ENCODE measurements around the gene RNF166.

Gene RNF166

DNA sequence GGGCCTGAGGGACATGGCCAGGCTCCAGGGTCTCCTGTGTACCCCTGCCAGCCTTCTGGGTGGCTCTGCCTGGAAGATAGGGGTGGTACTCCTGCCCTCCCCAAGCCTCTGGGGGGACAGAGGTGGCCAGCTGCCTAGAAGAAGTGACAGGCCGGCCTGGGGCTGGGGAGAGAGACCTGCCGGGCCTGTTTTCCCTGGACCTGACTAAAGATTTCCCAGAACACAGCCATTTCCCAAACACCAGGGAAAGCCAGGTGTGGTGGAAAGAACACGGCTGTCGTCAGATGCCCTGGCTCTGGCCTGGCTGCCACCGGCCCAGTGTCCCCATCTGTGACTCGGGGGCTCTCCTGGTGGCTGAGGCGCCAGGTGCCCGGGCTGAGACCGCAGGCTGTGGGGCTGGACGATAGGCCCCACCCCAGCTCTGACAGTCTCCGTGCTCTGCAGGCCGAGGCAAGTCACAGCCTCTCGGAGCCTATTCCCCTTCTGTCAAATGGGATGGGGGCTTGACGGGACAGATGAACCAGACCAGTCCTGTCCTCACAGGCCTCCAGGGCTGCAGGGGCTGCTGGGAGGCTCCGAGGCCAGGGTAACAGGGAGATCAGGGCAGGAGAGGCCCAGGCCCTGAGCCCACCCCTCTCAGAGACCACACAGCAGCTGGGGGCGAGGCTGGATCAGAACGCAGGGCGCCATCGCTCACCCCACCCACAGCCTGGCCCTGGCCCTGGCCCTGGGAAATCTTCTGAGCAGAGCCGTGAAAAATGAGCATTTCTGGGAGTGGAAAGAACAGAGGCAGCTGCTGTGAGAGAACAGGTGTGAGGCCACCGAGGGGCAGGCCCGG is 33.1 kb upstream of the RNF166 start:
- DNase-seq = no peak

DNA sequence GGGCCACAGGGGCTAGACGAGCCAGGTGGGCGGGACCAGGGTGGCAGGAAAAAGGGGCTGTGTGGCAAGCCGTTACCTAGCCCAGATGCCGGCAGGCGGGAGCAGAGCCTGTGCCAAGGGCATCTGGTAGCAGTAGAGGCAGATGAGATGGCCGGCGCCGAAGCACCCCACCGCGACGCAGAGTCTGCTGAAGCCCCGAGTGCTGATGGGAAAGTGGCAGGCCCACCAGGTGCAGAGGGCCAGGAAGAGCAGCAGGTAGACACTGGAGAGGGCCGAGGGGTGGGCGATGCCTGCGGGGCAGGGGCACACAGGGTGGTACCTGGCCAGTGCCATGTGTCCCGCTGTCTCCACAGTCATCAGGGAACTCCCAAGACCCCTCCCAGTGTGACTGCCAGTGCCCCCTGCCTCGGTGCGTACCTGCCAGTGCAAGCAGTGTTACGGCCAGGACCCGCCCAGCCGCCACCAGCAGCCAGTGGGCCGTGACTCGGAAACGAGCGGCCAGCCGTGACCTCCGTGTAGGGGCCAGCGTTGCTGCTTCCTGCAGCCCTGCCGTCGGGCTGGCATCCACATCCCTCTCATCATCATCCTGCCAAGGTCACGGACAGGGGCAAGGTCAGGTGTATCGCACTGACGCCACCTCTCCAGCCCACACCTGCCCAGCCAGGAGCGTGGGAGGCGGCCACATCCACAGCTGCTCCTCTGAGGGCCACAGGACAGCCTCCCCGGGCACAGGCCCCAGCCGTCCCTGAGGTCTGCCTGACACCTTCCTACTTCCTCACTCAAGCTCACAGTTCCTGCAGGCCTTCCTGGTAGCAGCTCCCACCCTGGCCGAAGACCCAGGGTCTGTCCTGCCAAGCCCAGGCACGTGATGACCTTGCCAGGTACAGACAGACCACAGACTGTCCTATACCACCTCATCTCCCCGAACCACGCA is 32.2 kb upstream of the RNF166 start:
- DNase-seq = no peak

DNA sequence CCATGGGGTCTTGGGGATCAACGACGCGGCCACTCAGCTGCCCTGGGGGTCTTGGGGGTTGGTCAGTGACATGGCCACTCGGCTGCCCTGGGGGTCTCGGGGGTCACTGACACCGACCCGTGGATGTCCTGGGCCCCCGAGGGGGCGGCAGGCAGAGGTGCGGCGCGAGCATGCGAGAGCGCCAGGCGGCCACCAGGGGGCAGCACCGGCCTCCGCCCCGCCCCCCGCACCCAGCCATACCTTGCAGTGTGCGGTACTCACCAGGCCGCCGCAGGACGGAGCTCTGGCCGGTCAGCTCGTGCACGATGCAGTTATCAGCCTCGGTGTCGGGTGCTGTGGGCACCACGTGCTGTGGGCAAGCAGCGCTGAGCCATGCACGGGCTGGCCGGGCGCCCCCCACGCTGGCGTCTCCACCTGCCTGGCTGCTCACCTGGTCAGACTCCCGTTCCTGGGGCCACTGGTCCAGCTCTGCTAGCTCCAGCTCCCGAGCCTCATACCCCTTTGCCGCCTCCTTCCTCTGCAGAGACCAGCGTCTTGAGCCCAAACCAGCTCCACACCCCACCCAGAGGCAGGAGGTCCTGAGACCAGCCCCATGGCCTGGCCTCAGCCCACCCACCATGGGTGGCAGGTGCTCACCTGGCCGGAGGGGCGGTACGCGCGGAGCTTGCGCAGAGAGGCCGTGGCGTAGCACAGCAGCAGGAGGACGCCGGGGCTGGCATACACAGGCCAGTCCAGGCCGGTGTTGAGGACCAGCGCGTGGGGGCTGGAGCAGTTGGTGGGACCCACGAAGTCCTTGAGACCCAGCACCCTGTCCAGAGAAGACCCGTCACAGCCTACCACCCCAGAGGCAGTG is 31.3 kb upstream of the RNF166 start:
- peak; percentile 16 for DNase-seq

DNA sequence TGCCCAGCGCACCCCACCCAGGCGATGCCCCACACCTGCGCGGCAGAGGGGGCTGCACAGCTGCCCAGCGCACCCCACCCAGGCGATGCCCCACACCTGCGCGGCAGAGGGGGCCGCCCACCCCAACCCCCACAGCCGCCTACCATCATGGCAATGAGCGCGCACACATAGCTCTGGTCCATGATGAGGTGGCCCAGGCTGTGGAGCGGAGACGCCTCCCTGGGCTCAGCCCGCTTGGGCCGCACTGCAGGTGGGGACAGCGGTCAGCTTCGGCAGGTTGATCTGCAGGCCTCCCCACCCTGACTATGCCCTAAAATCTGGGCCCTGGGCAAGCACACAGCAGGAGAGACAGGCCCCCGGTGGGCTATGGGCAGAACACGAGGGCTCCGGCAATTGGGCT is 30.3 kb upstream of the RNF166 start:
- no peak for DNase-seq

DNA sequence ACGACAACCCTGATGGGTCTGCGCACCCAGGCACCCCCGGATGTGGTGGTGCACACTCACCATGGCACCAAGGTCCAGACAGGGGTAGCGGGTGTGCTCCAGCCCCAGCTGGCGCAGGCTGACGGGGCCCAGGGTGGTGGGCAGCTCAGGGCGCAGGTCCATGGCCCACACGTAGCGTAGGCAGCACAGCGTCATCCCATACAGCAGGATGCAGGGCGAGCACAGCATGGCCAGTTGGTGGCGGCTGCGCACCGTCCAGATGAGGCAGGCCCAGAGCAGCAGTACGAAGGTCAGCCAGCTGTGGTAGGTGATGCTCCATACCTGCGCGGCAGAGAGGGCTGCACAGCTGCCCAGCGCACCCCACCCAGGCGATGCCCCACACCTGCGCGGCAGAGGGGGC is 29.9 kb upstream of the RNF166 start:
- DNase-seq = no peak

DNA sequence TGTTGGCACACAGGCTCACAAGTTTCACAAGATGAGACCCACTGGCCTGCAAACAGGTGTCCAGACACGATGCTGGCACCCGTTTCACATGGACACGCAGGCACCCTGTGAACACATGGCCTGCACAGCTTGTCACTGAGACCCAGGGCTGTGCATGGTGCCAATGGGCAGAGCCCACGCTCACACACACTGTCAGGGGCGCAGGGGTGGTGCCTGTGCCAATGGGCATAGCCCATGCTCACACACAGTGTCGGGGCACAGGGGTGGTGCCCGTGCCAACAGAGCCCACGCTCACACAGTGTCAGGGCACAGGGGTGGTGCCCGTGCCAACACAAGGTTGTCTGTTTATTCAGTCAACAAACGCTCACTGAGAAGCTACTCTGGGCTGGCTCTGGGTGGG is 29.4 kb upstream of the RNF166 start:
- DNase-seq = no peak

DNA sequence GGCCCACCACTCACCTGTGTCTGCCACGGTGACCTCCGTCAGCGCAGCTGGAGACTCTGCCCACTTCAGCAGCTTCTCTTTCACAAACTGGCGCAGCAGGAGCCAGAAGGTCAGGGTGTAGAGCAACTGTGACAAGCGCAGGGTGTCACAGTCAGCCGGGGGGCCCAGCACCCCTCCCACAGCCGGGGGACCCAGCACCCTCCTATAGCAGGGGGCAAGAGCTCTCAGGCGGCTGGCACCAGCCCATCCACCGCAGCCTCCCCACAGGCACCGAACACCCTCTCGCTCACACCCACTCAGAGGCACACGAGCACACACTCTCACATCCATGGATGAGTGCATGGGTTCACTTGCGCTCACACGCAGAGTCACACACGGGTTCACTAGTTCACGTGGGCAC is 28.9 kb upstream of the RNF166 start:
- no peak for DNase-seq

DNA sequence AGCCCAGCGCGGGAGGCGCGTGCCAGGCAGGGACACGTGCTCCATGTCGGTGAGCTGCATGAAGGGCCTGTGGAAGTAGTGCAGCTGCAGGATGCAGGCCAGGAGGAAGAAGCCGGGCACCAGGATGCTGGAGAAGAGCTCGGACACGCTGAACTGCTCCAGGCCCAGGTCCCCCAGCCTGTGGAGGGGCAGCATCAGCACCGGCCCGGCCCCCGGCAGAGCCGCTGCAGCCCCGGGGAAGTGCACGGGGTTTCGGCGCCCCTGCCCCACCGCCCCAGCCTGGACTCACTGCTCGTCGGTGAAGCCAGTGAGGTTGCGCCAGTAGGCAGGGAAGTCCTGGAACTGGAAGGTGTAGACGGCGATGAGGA is 28.1 kb upstream of the RNF166 start:
- no peak for DNase-seq

DNA sequence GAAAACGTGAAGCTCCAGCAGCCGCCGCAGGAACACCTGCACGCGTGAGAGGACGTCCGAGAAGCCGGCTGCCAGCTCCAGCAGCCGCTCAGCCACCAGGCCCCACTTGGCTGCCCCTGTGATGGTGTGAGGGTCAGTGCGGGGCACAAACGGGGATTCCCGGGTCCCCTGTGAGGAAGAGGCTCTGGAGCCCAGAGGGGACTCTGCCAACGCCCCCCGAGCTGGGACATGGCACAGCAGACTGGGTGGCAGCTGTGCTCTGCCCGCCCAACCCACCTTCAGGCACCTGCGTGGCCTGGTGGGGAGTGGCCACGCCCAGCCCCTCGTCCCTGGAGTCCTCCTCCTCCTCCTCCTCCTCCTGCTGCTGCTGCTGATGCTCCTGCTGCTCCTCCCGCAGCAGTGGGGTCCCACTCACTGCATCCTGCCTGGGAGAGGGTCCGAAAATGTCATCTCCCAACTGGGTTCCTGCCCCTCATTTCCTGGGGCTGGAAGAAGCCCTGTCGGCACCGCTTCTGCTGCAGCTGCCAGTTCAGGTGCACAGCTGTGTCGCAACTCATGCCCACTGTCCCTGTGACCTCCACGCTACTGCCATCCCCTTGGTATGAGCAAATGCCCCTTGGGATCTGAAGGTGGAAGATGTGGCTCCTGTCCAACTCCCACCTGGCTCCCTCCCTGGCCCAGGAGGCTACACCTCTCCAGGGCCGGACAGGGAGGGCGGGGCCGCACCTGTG is 27.6 kb upstream of the RNF166 start:
- no peak for DNase-seq

DNA sequence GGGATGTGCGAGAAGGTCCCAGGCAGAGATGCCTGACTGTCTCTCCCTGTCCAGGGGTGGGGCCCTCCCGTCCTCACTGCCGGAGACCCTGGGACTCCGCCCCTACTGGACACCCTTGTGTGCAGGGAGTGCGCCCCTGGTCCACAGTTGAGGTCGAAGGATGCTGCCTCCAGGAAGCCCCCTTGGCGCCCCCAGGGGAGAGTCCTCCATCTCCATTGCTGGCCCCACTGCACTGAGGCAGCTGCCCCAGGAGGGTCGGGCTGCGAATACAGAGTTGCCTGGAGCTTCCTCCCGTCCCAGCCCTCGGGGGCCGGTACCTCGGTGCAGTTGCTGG is 26.7 kb upstream of the RNF166 start:
- no peak for DNase-seq

DNA sequence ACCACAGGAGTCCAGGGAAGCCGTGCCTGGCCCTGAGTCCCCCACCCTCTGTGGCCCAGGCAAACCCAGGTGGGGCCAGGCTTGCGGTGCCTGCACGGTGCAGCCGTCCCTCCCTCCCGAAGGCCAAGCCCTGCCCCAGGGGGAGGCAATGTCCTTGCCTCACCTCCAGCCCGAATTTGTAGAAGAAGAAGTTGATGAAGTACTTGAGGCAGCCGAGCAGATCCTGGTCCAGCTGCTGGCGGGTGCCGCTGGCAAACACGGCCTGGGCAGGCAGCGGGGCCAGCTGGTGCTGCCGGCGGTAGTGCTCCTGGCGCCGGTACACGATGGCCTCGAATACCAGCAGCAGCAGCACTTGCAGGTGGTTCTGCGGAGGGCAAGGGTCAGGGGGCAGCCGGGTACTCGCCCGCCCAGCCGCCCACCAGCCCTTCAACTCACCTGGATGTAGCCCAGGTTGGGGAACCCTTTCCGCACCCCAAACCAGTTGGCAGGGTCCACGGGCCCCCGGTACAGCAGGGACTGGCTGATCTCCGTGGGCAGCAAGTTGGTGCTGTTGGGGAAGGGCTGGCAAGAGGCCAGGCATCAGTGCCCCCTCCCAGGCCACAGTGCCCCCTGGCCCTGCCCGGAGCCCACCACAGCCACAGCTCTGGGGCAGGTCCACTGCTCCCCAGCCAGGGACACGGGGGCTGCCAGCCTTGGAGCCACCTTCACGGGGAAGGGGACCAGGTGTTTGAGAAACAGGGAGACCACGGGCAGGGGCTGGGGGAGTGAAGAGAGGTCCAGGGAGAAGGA is 26.2 kb upstream of the RNF166 start:
- peak; percentile 36 for DNase-seq

DNA sequence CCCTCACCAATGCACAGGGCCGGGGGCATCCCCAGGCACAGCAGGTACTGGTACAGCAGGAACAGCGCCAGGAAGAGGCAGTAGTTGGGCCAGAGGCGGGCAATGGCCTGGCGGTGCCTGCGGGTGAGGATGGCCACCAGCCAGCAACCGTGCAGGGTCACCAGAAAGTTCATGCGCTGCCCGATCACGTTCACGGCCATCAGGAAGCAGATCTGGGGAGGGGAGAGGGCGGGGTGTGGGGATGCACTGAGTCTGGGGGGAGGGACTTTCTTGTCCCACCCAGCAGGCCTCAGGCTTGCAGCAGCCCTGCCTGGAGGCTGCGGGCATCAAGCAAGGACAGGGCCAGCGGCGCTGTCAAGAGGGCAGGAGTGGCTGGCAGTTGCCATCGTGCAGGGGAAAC is 25.5 kb upstream of the RNF166 start:
- no peak for DNase-seq

DNA sequence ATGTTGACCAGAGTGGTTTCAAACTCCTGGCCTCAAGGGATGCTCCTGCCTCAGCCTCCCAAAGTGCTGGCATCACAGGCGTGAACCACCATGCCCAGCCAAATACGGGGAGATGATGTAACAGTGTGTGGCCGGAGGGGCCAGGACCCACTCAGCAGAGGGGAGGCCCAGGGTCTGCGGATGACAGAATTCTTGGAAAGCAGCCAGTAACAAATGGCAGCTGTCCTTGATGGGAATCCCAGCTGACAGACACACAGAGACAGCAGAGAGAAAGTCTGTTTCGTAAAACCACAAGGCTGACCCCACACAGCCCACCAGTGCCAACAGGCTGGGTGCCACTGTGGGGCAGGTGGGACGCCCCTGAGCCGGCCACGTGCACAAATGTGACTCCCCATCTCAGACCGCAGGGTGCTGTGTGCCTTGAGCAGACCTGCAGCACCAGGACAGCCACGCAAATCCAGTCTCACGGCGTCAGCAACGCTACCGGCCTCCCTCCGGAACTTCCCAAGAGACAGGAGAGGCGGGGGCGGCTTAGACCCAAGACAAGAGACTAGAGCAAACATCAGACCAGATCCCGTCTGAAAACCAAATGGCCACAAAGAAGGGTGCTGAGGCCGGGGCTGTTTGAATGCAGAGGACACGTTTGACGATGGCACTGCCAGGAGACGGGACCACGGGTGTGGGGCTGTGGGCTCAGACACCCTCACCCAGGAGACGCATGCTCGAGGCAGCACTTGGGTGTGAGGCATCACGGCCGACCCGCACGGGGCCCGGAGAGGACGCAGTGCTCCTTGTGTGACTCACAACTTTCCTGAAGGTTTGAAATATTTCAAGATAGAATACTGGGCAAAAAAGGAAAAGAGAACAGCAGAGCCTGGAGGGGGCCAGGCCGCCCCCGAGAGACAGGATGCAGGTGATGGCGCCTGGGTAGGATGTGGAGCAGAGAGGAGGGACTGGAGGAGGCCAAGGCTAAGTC is 24.7 kb upstream of the RNF166 start:
- DNase-seq = peak; percentile 9

DNA sequence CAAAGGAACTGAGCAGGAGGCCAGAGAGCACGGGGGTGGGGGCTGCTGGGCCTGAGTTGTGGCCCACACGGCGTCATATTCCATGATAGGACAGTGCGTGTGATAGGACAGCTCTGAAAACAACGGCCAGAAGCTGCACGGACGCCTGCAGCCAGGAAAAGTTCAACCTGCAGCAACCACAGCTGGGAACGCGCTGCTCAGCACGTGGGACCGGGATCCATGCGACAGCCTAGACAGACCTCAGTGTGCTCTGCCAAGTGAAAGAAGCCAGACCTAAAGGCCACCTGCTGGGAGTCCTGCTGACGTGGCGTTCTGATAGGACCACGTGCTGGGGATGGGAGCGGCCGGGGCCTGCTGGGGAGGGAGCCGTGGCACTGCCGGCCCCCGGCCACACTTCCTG is 21.7 kb upstream of the RNF166 start:
- DNase-seq = peak; percentile 11

DNA sequence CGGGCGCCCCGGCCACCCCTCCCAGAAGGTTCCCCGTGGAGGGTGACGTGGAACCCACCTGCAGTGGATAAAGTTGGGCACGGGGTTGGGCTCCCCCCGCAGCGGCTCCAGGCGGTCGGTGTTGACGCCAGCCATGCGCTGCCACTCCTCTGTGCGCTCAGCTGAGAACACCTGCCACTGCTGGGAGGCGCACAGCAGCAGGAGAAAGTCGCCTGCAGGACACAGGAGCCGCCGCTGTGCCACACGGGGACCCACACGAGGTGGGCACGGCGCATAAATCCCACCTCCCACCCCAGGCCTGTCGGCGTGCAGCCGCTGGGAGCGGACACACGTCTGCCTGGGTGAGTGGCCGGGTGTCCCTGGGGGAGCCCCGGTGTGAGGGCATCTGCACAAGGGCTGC is 20.8 kb upstream of the RNF166 start:
- DNase-seq = peak; percentile 6

DNA sequence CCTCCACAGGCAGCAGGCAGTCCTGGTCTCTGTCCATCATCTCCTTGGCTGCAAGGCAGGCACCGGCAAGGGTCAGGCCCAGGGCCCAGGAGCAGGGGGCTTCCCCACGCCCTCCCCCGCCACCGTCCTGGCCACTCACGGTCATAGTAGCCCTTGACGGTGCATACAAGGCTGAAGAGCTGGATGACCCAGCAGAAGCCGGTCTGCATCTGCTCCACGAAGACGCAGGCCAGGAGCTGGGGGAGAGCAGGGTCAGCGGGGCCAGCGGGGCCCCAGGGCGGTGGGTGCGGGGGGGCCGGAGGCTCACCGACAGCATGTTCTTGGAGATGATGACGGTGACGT is 20.2 kb upstream of the RNF166 start:
- DNase-seq = no peak

DNA sequence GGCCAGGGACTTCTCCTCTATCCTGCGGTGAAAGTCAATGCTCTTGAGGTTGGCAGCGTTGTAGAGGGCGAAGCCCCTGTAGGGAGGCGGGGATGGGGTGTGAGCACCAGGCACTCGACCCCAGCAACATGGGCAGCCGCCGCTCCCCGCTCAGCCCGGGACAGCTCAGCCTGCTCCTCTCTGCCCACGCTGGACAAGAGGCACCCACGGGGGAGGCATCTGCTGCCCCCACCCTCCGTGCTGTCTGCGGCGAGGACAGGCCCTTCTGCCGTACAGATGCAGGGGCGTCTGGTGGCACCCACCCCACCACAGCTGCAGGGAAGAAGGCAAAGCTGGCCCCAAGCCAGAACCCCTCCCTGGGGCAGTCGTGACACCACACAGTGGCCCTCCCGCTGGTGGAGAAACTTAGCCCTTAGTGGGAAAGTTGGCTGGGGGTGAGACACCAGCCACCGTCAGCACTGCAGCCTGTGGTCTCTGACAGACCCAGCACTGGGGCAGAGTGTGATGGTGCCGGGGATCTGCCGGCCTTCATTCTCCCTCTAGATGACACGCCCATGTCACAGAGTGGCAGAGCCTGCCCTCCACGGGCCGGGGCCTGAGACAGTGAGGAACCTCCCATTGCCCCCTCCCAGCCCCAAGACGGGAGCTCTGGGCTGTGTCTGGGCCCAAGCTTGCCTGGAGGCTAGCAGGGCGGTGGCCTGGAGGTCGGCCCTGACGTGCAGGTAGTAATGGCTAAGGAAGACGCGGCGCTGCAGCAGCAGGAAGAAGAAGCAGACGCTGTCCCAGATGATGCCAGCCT is 19.6 kb upstream of the RNF166 start:
- no peak for DNase-seq

DNA sequence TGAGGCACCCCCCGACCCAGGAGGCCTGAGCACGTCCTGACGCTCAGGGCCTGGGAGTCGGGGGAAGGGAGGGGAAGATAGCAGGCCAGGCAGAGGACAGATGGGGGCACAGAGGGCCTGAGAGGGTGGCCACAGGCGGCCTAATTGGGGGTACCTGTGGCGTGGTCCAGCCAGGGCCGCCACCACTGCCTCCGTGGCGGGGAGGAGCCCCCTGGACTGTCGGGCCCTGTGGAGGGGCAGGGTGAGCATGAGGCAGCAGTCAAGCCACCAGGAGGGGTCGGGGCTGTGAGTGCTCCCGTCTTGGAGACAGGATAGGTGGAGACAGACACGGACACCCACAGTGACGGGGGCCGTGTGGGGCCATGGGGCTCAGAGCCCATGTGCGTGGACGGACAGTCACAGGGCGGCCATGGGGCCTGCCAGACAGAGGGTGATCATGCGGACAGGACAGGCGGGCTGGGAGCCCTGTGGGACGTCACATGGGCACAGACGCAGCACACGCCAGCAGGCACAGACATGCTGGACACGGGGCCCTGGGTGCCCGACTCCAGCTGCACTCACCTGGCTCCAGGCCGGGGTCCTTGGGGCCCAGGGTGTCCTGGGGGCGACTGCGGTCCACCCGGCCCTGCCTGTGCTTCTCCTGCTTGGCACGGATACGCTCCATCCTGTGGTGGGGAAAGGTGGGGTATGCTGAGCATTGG is 18.8 kb upstream of the RNF166 start:
- DNase-seq = no peak

DNA sequence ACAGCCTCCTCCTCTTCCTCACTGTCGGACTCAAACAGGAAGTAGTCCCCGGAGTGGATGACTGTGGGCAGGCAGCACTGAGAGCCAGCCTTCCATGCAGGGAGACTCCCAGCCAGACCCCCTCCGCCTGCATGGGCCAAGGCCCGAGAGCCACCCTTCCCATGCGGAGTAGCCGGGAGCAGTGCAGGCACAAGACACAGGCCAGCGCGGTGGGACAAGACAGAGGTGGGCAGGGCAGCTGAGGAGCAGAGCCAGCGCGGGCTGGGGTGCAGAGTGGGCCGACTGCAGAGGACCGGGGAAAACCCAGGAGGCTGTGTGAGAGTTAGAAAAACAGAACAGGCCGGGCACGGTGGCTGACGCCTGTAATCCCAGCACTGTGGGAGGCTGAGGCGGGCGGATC is 17.7 kb upstream of the RNF166 start:
- no peak for DNase-seq

Data from NCI-H1092 treated with DMSO at 0.1 percent for 48 hours (cell line).